Activated CD4-positive, alpha-beta T cell treated with anti-CD3 and anti-CD28 coated beads, Interleukin-2, amount 10 ng/mL, durations not matched to agents 24 days and 14 days (primary cell): Measurements from ENCODE around the gene P2RY14. TPM values are rescaled to one million over a fixed set of nuclear protein-coding genes. Genes with fewer than 3 reads are reported as not detected.

Source experiments
- DNase-seq: peaks from one replicate; pipeline ENCODE4 v3.0.0; 2022
- H3K27ac Mint-ChIP-seq: one replicate; pipeline ENCODE4 v1.8.0; 2022; ENCODE audit warnings: mild to moderate bottlenecking, mixed read lengths
- H3K27me3 Mint-ChIP-seq: one replicate; pipeline ENCODE4 v1.8.0; 2022; ENCODE audit warnings: mixed read lengths
- H3K36me3 Mint-ChIP-seq: one replicate; pipeline ENCODE4 v1.8.0; 2022; ENCODE audit warnings: low read depth, mild to moderate bottlenecking, mixed read lengths
- H3K4me1 Mint-ChIP-seq: one replicate; pipeline ENCODE4 v1.8.0; 2021; ENCODE audit warnings: mixed read lengths
- H3K4me3 Mint-ChIP-seq: one replicate; pipeline ENCODE4 v1.8.0; 2022; ENCODE audit warnings: mild to moderate bottlenecking, moderate library complexity, mixed read lengths
- H3K9me3 Mint-ChIP-seq: one replicate; pipeline ENCODE4 v1.8.0; 2021; ENCODE audit warnings: mixed read lengths
- intact Hi-C: fragments of 100-400 bp; cut with micrococcal nuclease; formaldehyde crosslinking; loops from one replicate; pipeline ENCODE4 v1.15.1; 2023
- total RNA-seq: library from RNA; stranded (reverse); gene quantifications from 2 replicates; pipeline ENCODE4 v1.2.3, GENCODE V29; 2022

Gene P2RY14
- total RNA-seq, 1 donor from 2014 or later: 3.0 TPM

GRCh38 chr3:151290673-151291072, 12.3 kb upstream of the P2RY14 start:
- Mint-ChIP-seq H3K27me3 (peaks cover 14% of the 10 kb centered on the region), H3K4me1 (no peaks in the 10 kb centered on the region), H3K9me3 (no peaks in the 10 kb centered on the region), H3K27ac (no peak overlapping the region), H3K36me3 (no peaks in the 10 kb centered on the region), H3K4me3 (no peak overlapping the region)
- intact Hi-C loops: loop anchor here (1.0 to 10.0 kb wide), 4 partner anchors 38 to 628 kb away; no protein-coding TSS in a partner anchor
- peak; percentile 54 for DNase-seq

DNA sequence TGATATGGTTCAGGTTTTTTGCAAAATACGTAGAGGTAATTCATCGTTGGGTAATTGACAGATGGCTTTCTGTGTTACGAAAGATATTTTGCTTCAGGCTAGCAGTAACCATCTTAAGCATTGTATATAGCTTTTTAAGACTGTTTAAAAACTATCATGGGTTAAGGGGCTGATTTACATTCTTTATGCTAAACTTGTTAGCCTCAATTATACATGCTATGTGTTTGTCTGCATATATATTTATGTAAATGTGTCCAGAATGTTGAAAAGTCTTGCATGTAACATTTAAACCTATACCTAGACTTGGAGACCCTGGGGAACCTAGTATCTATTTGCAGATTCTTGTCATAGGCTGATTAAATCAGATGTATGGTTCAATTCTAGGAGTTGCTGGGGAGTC, 11.1 kb upstream of the P2RY14 start:
- intact Hi-C loops: loop anchor here (10.0 kb wide), 1 partner anchor 205 kb away; the partner anchor contains the start of gene MED12L
- no peaks in the 10 kb centered on the region for H3K9me3 Mint-ChIP-seq
- peaks cover 3% of the 10 kb centered on the region for H3K4me1 Mint-ChIP-seq
- H3K27me3 Mint-ChIP-seq: peaks cover 5% of the 10 kb centered on the region
- no peak overlapping the region for H3K4me3 Mint-ChIP-seq
- no peak overlapping the region for H3K27ac Mint-ChIP-seq
- DNase-seq: no peak
- H3K36me3 Mint-ChIP-seq: no peaks in the 10 kb centered on the region

- Mint-ChIP-seq H3K4me3 (no peak overlapping the region), H3K27me3 (no peaks in the 10 kb centered on the region), H3K4me1 (peaks cover 30% of the 10 kb centered on the region), H3K9me3 (no peaks in the 10 kb centered on the region), H3K27ac (no peak overlapping the region), H3K36me3 (no peaks in the 10 kb centered on the region)
- intact Hi-C loops: loop anchor here (10.0 kb wide), 1 partner anchor 201 kb away; the partner anchor contains the start of gene MED12L
- DNase-seq: peak; percentile 53
These were observed 7.6 kb upstream of the P2RY14 start for GRCh38 chr3:151285940-151286339.

- intact Hi-C loops: loop anchor here (1.0 to 10.0 kb wide), 7 partner anchors 15 to 199 kb away; partner anchors contain the start of genes GPR87 and MED12L
- no peaks in the 10 kb centered on the region for H3K36me3 Mint-ChIP-seq
- H3K27ac Mint-ChIP-seq: peak overlapping the region; percentile 80
- peaks cover 41% of the 10 kb centered on the region for H3K4me1 Mint-ChIP-seq
- peak; percentile 82 for DNase-seq
- H3K4me3 Mint-ChIP-seq: peak overlapping the region; percentile 63
- H3K27me3 Mint-ChIP-seq: no peaks in the 10 kb centered on the region
- no peaks in the 10 kb centered on the region for H3K9me3 Mint-ChIP-seq
These were observed 5.6 kb upstream of the P2RY14 start for GRCh38 chr3:151283907-151284461.

DNA sequence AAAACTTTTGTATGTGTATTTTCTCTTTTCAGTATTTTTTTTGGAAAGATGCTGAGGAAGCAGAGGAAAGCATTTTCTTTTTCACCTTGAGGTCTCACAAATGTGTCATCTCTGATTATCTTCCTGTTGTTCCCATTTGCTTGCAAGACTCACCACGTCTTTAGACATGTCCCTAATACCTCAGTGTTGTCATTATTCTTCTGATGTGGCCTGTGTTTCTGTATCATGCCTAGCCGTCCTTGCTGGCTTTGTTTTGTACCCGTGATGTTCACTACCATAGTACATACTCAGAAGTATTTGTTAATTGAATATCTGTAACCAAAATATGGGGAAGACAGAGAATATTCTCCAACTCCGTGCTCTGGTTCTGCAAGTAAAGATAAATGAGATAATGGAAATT, 5.0 kb upstream of the P2RY14 start:
- H3K9me3 Mint-ChIP-seq: no peaks in the 10 kb centered on the region
- peak overlapping the region; percentile 81 for H3K27ac Mint-ChIP-seq
- intact Hi-C loops: loop anchor here (1.0 to 10.0 kb wide), 5 partner anchors 15 to 199 kb away; partner anchors contain the start of genes GPR87 and MED12L
- H3K27me3 Mint-ChIP-seq: no peaks in the 10 kb centered on the region
- no peak for DNase-seq
- H3K4me1 Mint-ChIP-seq: peaks cover 47% of the 10 kb centered on the region
- no peak overlapping the region for H3K4me3 Mint-ChIP-seq
- H3K36me3 Mint-ChIP-seq: no peaks in the 10 kb centered on the region

- Mint-ChIP-seq H3K36me3 (no peaks in the 10 kb centered on the region), H3K27me3 (no peaks in the 10 kb centered on the region), H3K4me1 (peaks cover 50% of the 10 kb centered on the region), H3K27ac (peak overlapping the region; percentile 81), H3K4me3 (no peak overlapping the region), H3K9me3 (no peaks in the 10 kb centered on the region)
- DNase-seq: peak; percentile 70
- intact Hi-C loops: loop anchor here (1.0 to 10.0 kb wide), 5 partner anchors 14 to 198 kb away; partner anchors contain the start of genes GPR87 and MED12L
These were observed 4.6 kb upstream of the P2RY14 start for GRCh38 chr3:151282921-151283320.

DNA sequence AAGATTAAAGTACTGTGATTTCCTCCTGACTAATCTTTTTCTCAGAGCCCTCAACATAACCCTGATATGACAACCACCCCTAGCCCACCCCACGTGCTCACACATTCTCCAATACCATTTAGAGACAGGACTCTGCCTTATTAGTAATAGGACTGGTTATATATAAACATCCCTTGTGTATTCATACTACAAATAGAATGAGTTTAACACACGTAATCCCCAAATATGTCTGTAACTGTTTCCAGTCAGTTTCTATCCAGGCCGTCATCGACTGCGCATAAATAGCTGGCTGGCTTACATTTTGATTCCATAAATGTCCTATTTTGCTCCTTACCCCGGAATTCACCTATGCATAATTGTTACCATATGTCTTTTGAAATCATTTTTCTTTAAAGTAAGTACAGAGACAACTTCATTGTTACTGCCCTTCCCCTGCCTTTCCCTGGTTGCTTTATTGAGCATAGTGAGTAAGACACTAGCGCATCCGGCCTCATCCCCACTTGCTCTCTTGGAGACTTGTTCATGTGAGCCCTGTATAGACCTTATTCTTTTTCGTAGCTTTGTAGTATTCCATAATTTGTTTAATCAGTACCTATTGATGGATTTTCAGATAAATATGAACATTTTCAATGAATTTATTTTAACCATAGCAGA, 3.5 kb upstream of the P2RY14 start:
- intact Hi-C loops: loop anchor here (2.0 to 10.0 kb wide), 3 partner anchors 13 to 197 kb away; partner anchors contain the start of genes GPR87 and MED12L
- Mint-ChIP-seq H3K27ac (peak overlapping the region; percentile 9), H3K4me3 (no peak overlapping the region), H3K9me3 (no peaks in the 10 kb centered on the region), H3K4me1 (peaks cover 55% of the 10 kb centered on the region), H3K27me3 (no peaks in the 10 kb centered on the region), H3K36me3 (no peaks in the 10 kb centered on the region)
- DNase-seq: peak; percentile 25

DNA sequence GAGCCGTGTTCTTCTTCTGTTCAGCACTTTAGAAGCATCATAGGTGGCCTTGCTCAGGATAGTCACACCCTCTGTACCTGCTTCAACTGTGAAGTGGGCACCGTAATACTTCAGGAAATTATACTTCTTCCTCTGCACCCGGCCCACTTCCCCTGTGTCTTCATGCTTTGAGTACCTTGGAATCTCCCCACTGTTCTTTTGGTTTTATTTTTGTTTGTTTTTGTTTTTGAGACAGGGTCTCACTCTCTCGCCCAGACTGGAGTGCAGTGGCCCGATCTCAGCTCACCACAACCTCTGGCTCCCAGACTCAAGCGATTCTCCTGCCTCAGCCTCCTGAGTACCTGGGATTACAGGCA, 1.7 kb downstream of the P2RY14 start:
- no peaks in the 10 kb centered on the region for H3K27me3 Mint-ChIP-seq
- intact Hi-C loops: loop anchor here (1.0 kb wide), 1 partner anchor 8 kb away; no protein-coding TSS in a partner anchor
- peaks cover 59% of the 10 kb centered on the region for H3K4me1 Mint-ChIP-seq
- H3K9me3 Mint-ChIP-seq: peaks cover 4% of the 10 kb centered on the region
- peak; percentile 83 for DNase-seq
- peak overlapping the region; percentile 85 for H3K27ac Mint-ChIP-seq
- peak overlapping the region; percentile 76 for H3K4me3 Mint-ChIP-seq
- peaks cover 3% of the 10 kb centered on the region for H3K36me3 Mint-ChIP-seq

DNA sequence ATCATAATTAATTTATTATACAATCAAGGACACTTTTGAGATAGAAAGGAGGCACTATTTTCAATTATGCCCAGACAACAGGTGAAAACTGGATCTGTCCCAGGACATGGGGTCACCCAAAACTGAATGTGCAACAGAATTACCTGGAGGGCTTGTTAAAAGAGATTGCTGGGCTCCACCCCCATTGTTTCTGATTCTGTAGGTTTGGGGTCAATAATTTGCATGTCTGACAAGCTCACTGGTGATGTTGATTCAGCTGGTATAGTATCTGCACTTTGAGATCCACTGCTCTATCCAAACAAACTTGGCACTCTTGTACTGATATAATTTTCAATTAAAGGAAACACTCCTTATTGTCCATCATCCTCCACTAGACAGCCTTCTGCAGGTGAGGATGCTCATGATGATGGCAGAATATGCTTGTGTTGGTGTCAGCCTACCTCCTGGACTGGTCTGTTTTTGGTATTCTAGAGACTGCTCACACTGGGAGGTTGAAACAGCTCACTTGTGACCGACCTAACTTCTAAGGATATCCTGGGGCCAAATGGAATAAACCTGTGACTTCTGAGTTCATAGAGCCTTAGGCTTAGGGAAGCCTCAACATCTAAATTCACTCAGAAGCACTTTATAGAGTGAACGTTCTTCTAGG, 2.2 kb downstream of the P2RY14 start:
- Mint-ChIP-seq H3K27me3 (no peaks in the 10 kb centered on the region), H3K4me1 (peaks cover 58% of the 10 kb centered on the region), H3K4me3 (peak overlapping the region; percentile 76), H3K36me3 (peaks cover 3% of the 10 kb centered on the region), H3K9me3 (peaks cover 4% of the 10 kb centered on the region), H3K27ac (peak overlapping the region; percentile 85)
- intact Hi-C loops: no loop called here
- DNase-seq: peak; percentile 55

DNA sequence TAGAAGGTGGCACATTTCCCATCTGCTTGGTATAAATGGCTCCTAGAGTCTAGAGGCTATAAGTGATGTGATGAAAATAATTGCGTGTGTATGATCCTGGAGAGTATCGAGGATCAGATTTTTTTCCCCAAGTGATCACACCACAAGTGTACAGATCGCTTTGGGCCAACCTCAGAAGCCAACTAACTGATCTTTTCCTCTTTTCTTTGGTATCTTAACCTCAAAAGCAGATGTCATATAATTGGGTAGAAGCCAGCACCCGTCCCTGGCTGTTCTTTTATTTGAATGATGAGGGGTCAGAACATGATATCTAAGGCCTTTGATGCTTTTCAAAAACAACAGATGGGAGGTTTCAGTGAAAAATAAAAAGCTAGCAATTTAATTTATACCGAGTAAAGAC, 3.3 kb downstream of the P2RY14 start:
- peak; percentile 52 for DNase-seq
- H3K27me3 Mint-ChIP-seq: no peaks in the 10 kb centered on the region
- H3K9me3 Mint-ChIP-seq: peaks cover 4% of the 10 kb centered on the region
- intact Hi-C loops: no loop called here
- peaks cover 4% of the 10 kb centered on the region for H3K36me3 Mint-ChIP-seq
- peak overlapping the region; percentile 15 for H3K4me3 Mint-ChIP-seq
- peak overlapping the region; percentile 11 for H3K27ac Mint-ChIP-seq
- H3K4me1 Mint-ChIP-seq: peaks cover 60% of the 10 kb centered on the region

- intact Hi-C loops: loop anchor here (2.0 kb wide), 2 partner anchors 13 to 43 kb away; no protein-coding TSS in a partner anchor
- H3K36me3 Mint-ChIP-seq: peaks cover 7% of the 10 kb centered on the region
- DNase-seq: no peak
- no peak overlapping the region for H3K27ac Mint-ChIP-seq
- peaks cover 4% of the 10 kb centered on the region for H3K9me3 Mint-ChIP-seq
- H3K4me1 Mint-ChIP-seq: peaks cover 41% of the 10 kb centered on the region
- H3K4me3 Mint-ChIP-seq: no peak overlapping the region
- peaks cover 2% of the 10 kb centered on the region for H3K27me3 Mint-ChIP-seq
These were observed 8.7 kb downstream of the P2RY14 start for GRCh38 chr3:151269631-151270030.

- Mint-ChIP-seq H3K27ac (peak overlapping the region; percentile 91), H3K27me3 (peaks cover 2% of the 10 kb centered on the region), H3K4me3 (peak overlapping the region; percentile 72), H3K4me1 (peaks cover 38% of the 10 kb centered on the region), H3K36me3 (peaks cover 7% of the 10 kb centered on the region), H3K9me3 (peaks cover 4% of the 10 kb centered on the region)
- DNase-seq: peak; percentile 89
- intact Hi-C loops: loop anchor here (1.0 to 2.0 kb wide), 5 partner anchors 9 to 65 kb away; partner anchors contain the start of gene GPR171
These were observed 9.8 kb downstream of the P2RY14 start for GRCh38 chr3:151268267-151269235.

- no peak overlapping the region for H3K27ac Mint-ChIP-seq
- no peak for DNase-seq
- H3K4me1 Mint-ChIP-seq: peaks cover 33% of the 10 kb centered on the region
- H3K9me3 Mint-ChIP-seq: no peaks in the 10 kb centered on the region
- H3K27me3 Mint-ChIP-seq: peaks cover 2% of the 10 kb centered on the region
- H3K36me3 Mint-ChIP-seq: peaks cover 7% of the 10 kb centered on the region
- H3K4me3 Mint-ChIP-seq: no peak overlapping the region
- intact Hi-C loops: no loop called here
These were observed 11.3 kb downstream of the P2RY14 start for GRCh38 chr3:151267066-151267465.
